Upper lobe of left lung (tissue), 6 donors: Measurements from ENCODE around the gene CA5A. TPM values are rescaled to one million over a fixed set of nuclear protein-coding genes. Genes with fewer than 3 reads are reported as not detected.
A peak's percentile ranks its signal among the peaks of the same experiment; 100 is the strongest.
"Not testable (repeated sequence)": the region's sequence is repeated elsewhere in the genome, so short reads cannot be mapped to it uniquely, and the experiment has no call there.

Experiments used
- ATAC-seq, 2 donors: fragments of 200-7000 bp; cut with Tn5 transposase; one replicate each; pipeline ENCODE4 v1.9.1; 2022; ENCODE audit warnings: mild to moderate bottlenecking in 2 of 2, moderate library complexity in 2 of 2; ENCODE audit not compliant: low FRiP score in 2 of 2
- DNase-seq, 2 donors: peaks; one replicate each; pipeline ENCODE4 v3.0.0-alpha.2; 2019 to 2020
- H3K27ac ChIP-seq, 4 donors: fragments of 200-600 bp; sonication (generic); one replicate each; pipeline ENCODE4 v1.5.1; 2016 to 2019
- H3K27me3 ChIP-seq, 4 donors: fragments of 200-600 bp; sonication (generic); one replicate each; pipeline ENCODE4 v1.5.1; 2017 to 2019
- H3K36me3 ChIP-seq, 4 donors: fragments of 200-600 bp; sonication (generic); one replicate each; pipeline ENCODE4 v1.5.1; 2016 to 2019
- H3K4me1 ChIP-seq, 4 donors: fragments of 200-600 bp; sonication (generic); one replicate each; pipeline ENCODE4 v1.5.1; 2018 to 2019
- H3K4me3 ChIP-seq, 4 donors: fragments of 200-600 bp; sonication (generic); one replicate each; pipeline ENCODE4 v1.5.1; 2017 to 2019; ENCODE audit warnings: mild to moderate bottlenecking in 2 of 4, moderate library complexity in 1 of 4
- H3K9me3 ChIP-seq, 4 donors: fragments of 200-600 bp; sonication (generic); one replicate each; pipeline ENCODE4 v1.5.1; 2018 to 2019
- EP300 ChIP-seq, 4 donors: sonication (generic); formaldehyde crosslinking; IDR thresholded peaks; one replicate each; pipeline ENCODE4 v1.5.1; 2017; ENCODE audit warnings: antibody characterized with exemption in 4 of 4, control low read depth in 2 of 4
- POLR2A ChIP-seq, 4 donors: fragments of 450-650 bp; IDR thresholded peaks; one replicate each; pipeline ENCODE4 v1.5.1; 2016 to 2017; ENCODE audit warnings: antibody characterized with exemption in 4 of 4, mild to moderate bottlenecking in 2 of 4
- POLR2AphosphoS5 ChIP-seq, 2 donors: sonication (generic); formaldehyde crosslinking; IDR thresholded peaks; one replicate each; pipeline ENCODE4 v1.5.1; 2017; ENCODE audit warnings: antibody characterized with exemption in 2 of 2
- WGBS, 2 donors: methylation state at CpG; one replicate each; pipeline ENCODE4 v1.1.5; 2017 to 2018; 5-methylcytosine and 5-hydroxymethylcytosine counted together
- total RNA-seq, 6 donors: library from RNA; depleted of rRNA in 4 of 6; stranded (reverse); fragments of >200 nt in 4 of 6; gene quantifications; one replicate each; pipeline versions ENCODE4 v1.1.0 to v1.2.1, GENCODE V29; 2016 to 2021
- TF ChIP-seq, protein P1 (sequence below), 6 experiments: fragments of 450-650 bp in 4 of 6; fragments of 200-600 bp in 2 of 6; sonication (generic) in 2 of 6; IDR thresholded peaks; one replicate each; pipeline ENCODE4 v1.5.1; 2016 to 2019; ENCODE audit warnings: antibody characterized with exemption in 6 of 6
- donor health status: DM: no; HTN: no; CAD: no; lungs with moderate emphysema.
- donor health status: DM: no; HTN: yes; CAD: no; lungs with severe emphysema.

The CA5A gene
- total RNA-seq, 6 donors from 2014 or later = under 0.01 to 0.20 (median 0.11) TPM; not detected in 3

DNA sequence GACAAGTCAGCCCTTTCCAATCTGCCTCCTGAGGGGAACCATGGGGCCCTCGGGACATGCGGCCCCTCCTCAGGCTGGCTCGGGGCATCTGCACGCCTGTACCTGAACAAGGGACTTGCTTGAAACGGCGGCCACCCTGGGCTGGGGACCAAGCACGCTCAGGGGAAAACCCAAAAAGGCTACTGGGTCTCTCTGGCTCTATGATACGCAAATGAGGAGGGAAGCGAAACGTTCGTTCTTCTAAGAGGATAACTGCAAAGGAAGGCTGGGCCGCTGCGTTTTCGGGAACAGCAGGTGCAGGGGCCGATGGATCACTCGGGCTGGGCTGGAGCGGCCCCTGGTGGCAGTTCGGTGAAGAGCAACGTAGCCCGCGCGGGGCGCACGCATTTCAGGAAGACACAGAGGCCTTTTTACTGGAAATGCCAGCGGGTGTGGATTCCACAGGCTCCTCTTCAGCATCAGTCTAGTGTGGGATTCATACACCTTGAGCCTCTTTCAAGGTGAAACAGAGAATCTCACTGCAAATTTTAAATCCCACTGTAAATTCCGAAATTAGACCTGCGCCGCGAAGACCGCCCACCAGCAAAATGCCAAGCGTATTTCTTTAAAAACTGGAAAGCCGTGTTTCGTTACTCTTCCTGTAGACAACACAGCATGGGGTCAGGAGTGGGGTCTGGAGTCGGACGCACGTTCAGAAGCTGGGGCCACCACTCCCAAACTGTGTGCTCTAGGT lies 27.0 kb downstream of the CA5A start:
- H3K27me3 ChIP-seq, H3K4me3 ChIP-seq, H3K9me3 ChIP-seq, H3K4me1 ChIP-seq, H3K27ac ChIP-seq, H3K36me3 ChIP-seq: not testable (repeated sequence)
- ATAC-seq (peak; percentile 86 to 88), DNase-seq (peak; percentile 74 to 96)
- WGBS, 2 donors = 35 to 37% methylated on average over 35 to 36 of the region's 36 CpGs
- TF ChIP-seq, protein P1, sequence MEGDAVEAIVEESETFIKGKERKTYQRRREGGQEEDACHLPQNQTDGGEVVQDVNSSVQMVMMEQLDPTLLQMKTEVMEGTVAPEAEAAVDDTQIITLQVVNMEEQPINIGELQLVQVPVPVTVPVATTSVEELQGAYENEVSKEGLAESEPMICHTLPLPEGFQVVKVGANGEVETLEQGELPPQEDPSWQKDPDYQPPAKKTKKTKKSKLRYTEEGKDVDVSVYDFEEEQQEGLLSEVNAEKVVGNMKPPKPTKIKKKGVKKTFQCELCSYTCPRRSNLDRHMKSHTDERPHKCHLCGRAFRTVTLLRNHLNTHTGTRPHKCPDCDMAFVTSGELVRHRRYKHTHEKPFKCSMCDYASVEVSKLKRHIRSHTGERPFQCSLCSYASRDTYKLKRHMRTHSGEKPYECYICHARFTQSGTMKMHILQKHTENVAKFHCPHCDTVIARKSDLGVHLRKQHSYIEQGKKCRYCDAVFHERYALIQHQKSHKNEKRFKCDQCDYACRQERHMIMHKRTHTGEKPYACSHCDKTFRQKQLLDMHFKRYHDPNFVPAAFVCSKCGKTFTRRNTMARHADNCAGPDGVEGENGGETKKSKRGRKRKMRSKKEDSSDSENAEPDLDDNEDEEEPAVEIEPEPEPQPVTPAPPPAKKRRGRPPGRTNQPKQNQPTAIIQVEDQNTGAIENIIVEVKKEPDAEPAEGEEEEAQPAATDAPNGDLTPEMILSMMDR (IDR thresholded peaks at IDR 0.05) = peak; percentile 78 to 89 (median 84)

DNA sequence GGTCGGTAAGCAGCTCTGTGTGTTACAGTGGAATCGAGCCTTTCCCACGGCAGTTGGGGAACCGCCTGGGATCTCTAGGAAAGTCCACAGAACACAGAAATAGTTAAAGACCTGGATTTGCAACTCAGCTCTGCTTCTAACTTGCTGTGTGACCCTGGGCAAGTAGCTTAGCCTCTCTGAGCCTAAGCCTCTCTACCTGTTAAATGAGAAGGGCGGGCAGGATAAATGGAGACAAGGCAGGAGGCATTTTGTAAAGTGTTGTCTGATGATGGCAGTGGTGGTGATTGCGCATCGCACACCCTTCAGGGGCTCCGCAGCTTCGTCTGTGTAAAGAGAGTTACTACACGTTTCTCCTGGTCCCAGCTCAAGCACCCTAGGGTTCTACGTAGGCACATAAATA lies 28.2 kb downstream of the CA5A start:
- not testable (repeated sequence) for H3K9me3 ChIP-seq, H3K27ac ChIP-seq, H3K4me3 ChIP-seq, DNase-seq, H3K4me1 ChIP-seq, ATAC-seq, H3K36me3 ChIP-seq, H3K27me3 ChIP-seq
- 89 to 96% methylated on average over 11 of the region's 11 CpGs for WGBS, 2 donors

DNA sequence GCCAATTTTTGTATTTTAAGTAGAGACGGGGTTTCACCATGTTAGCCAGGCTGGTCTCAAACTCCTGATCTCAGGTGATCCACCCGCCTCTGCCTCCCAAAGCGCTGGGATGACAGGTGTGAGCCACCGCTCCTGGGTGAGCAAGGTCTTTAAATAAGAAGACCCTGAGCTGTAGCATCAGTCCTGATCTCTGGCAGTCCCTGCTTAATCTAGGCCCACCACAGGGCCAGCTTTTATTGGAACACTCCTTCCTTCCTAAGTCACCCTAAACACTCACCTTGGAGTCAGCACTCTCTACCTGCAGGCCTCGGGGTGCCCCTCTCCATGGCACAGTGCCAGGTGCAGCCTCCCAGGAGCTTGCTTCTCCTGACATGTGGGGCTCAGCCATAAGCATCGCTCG lies 30.8 kb downstream of the CA5A start:
- H3K36me3 ChIP-seq, H3K9me3 ChIP-seq, DNase-seq, ATAC-seq, H3K27me3 ChIP-seq, H3K27ac ChIP-seq, H3K4me1 ChIP-seq, H3K4me3 ChIP-seq: not testable (repeated sequence)
- 90 to 95% methylated on average over 7 of the region's 7 CpGs for WGBS, 2 donors

DNA sequence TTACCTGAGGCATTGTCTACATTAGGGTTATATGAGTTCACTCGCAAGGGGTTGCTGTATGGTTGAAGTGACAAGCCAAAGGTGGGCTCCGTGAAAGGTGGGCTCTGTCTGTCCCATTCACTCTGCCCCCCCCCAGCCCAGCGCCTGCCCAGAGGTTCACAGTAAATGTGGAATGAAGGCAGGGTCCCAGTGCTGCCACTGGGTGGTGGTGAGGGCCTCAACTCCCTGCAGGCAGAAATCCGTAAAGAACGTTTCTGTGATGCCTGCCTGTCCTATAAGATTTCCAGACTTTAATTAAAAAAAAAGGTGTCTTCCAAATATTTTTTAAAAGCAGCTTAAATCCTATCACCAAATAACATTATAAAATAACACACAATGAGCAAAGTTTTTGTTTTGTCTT lies 31.4 kb downstream of the CA5A start:
- not testable (repeated sequence) for H3K4me3 ChIP-seq, H3K27ac ChIP-seq, ATAC-seq, DNase-seq, H3K27me3 ChIP-seq, H3K4me1 ChIP-seq, H3K9me3 ChIP-seq, H3K36me3 ChIP-seq
- WGBS, 2 donors = 74 to 79% methylated on average over 5 of the region's 5 CpGs

DNA sequence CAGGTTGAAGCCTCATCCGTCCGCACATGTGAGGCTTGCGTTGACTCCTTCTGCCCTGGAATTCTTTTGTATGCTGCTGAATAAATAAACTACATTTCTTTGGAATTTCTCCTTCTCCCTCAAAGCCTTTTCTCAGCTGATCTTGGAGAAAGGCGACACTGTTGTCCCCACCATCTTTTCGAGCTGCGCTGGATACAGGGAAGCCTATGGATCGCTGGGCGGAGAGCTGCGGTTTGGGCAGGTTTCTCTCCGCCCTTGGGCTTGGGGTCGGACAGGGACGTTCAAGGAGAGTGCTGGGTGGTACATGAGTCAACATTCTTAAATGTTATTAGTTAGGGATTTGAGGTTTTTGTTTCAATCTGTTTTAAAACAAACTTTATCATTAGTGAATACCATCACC lies 35.8 kb downstream of the CA5A start:
- H3K36me3 ChIP-seq, H3K4me3 ChIP-seq, H3K9me3 ChIP-seq, H3K27ac ChIP-seq, DNase-seq, H3K27me3 ChIP-seq, ATAC-seq, H3K4me1 ChIP-seq: not testable (repeated sequence)
- WGBS, 2 donors = 74 to 81% methylated on average over 12 of the region's 12 CpGs

DNA sequence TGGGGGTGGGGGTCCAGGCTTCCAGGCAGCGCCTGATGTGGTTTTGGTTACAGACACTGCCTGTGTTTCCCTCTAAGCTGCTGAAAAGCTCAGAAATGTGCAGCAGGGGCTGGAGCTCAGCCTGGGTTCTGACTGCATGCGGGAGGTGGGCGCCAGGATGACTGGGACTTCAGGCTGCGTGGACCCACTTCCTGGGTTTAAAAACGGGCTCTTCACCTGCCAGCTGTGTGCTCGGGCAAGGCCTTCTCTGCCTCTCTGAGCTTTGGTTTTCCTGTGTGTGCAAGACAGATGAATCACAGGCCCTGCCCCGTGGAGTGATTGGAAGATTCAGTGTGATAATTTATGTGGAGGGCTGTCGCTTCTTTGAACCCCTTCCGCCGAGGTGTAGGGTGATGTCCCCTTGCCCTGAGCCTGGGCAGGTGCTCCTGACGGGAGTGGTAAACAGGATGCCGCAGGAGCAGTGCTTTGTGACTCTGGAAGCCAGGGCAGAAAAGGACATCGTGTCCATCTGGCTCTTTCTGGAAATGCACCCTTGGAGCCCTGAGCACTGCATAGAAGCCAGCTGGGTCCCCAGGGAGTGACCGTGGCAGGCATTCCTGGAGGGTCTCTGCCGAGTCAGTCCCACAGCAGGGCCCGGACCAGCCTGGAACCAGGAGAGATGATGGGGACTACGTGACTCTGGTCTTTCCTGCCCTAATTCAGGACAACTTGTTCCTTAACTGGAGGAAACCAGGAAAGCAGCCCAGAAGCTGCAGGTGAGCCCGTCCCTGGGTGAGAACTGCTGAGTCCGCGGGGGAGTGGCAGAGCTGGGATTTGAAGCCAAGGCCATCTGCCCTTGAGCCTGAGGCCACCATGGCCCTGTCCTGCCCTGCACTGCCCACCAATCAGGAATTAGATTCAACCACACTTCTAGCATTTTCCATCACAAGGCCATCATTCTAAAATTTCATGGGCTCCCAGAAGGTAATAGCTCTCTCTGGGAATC lies 38.5 kb downstream of the CA5A start:
- no peak for DNase-seq
- TF ChIP-seq, protein P1 (IDR thresholded peaks at IDR 0.05) = no peak
- no peak for TF ChIP-seq POLR2AphosphoS5 (IDR thresholded peaks at IDR 0.05)
- TF ChIP-seq EP300 (IDR thresholded peaks at IDR 0.05) = no peak
- no peak for TF ChIP-seq POLR2A (IDR thresholded peaks at IDR 0.05)
- Histone ChIP-seq H3K36me3 (no peaks in the 10 kb centered on the region), H3K27me3 (no peaks in the 10 kb centered on the region), H3K27ac (peak overlapping the region in 1 of 4 donors; percentile 26), H3K4me1 (peaks cover 0 to 6% (median 0%) of the 10 kb centered on the region in 4 donors), H3K9me3 (no peaks in the 10 kb centered on the region), H3K4me3 (no peak overlapping the region)
- WGBS, 2 donors = 63 to 70% methylated on average over 3 to 19 of the region's 20 CpGs
- no peak for ATAC-seq

DNA sequence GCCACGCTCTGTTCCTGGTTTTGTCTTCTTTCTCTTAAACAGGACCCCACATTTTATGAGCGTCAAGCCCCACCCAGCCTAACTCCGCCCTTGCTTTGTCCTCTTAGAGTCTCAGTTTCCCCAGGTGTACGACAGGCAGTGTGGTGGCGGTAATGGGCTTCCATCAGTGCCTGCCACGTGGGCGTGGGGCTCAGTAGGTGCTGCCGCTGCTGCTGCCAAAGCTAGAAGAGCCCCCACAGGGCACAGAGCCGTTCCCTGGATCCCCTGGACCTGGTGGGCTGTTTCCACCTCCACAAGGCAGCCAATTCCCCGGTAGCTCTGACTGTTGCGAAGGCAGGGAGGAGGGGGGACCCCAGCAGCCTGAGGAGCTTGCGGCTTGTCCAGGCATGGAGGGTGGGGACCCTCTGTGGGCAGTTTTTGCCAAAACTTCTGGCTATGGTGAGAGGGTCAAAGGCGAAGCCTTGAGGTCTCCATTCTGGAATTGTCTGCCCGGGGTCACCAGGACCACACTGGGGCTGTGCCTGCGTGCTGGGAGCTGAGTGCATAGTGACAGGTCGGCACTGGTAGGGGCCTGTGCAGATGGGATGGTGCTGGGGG lies 39.3 kb downstream of the CA5A start:
- H3K27ac ChIP-seq, H3K4me3 ChIP-seq, H3K27me3 ChIP-seq, H3K4me1 ChIP-seq, H3K9me3 ChIP-seq, ATAC-seq, H3K36me3 ChIP-seq, DNase-seq: not testable (repeated sequence)
- 71 to 76% methylated on average over 10 to 16 of the region's 16 CpGs for WGBS, 2 donors

DNA sequence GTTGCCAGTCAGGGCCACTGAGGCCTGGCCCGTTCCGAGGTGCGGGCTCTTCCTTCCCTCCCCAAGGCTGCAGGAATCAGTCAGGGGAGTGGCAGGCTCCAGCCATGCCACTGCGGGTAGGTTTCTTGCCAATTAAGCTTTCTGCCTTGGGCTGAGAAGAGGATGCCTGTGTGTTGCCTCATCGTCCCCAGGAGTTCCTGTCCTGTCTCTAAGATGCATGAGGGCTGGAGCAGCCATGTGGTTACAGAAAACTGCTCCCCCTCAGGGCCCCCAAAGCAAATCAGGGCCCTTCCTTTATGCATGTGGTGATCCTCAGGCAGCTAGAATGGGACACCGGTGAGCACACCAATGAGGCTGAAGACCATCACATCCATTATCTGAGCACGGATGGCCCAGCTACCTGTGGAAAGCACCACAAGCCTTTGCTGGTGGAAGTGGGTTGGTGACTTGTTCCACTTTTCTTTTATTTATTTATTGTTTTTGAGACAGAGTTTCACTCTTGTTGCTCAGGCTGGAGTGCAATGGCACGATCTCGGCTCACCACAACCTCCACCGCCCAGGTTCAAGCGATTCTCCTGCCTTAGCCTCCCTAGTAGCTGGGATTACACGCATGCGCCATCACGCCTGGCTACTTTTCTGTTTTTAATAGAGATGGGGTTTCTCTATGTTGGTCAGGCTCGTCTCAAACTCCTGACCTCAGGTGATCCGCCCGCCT lies 40.0 kb downstream of the CA5A start:
- WGBS, 2 donors = 70 to 77% methylated on average over 17 of the region's 17 CpGs
- H3K36me3 ChIP-seq, H3K4me3 ChIP-seq, H3K9me3 ChIP-seq, H3K27me3 ChIP-seq, H3K4me1 ChIP-seq, DNase-seq: not testable (repeated sequence)
- peak in 1 of 2 donors; percentile 20 for ATAC-seq
- peak overlapping the region in 1 of 4 donors; percentile 11 for H3K27ac ChIP-seq
